ENCODE data around the gene CDK5RAP3. TPM values are rescaled to one million over a fixed set of nuclear protein-coding genes. Genes with fewer than 3 reads are reported as not detected.
A peak's percentile ranks its signal among the peaks of the same experiment; 100 is the strongest.
"Not testable (repeated sequence)": the region's sequence is repeated elsewhere in the genome, so short reads cannot be mapped to it uniquely, and the experiment has no call there.

CDK5RAP3 gene
- total RNA-seq, 1 donor from 2014 or later, result 202 TPM

- H3K27ac Mint-ChIP-seq, result no peak overlapping the region
- intact Hi-C loops (cut with micrococcal nuclease), result no loop called here
- peaks cover 15% of the 10 kb centered on the region for H3K4me1 Mint-ChIP-seq
- H3K27me3 Mint-ChIP-seq, result no peaks in the 10 kb centered on the region
- no peak overlapping the region for H3K4me3 Mint-ChIP-seq
- no peaks in the 10 kb centered on the region for H3K9me3 Mint-ChIP-seq
- DNase-seq, result no peak
- peaks cover 46% of the 10 kb centered on the region for H3K36me3 Mint-ChIP-seq (ENCODE audit: low read depth)
These were observed 4.4 kb downstream of the CDK5RAP3 start for GRCh38 chr17:47975189-47975822.

- no peak for DNase-seq
- intact Hi-C loops (cut with micrococcal nuclease), result no loop called here
- Mint-ChIP-seq H3K36me3 (ENCODE audit: low read depth) (peaks cover 48% of the 10 kb centered on the region), H3K9me3 (no peaks in the 10 kb centered on the region), H3K27ac (no peak overlapping the region), H3K4me3 (no peak overlapping the region), H3K27me3 (no peaks in the 10 kb centered on the region), H3K4me1 (peaks cover 12% of the 10 kb centered on the region)
These were observed 4.9 kb downstream of the CDK5RAP3 start for GRCh38 chr17:47975823-47976205.

- Mint-ChIP-seq H3K4me3 (no peak overlapping the region), H3K9me3 (no peaks in the 10 kb centered on the region), H3K36me3 (ENCODE audit: low read depth) (peaks cover 57% of the 10 kb centered on the region), H3K4me1 (peaks cover 7% of the 10 kb centered on the region), H3K27ac (no peak overlapping the region), H3K27me3 (no peaks in the 10 kb centered on the region)
- peak; percentile 84 for DNase-seq
- intact Hi-C loops (cut with micrococcal nuclease), result loop anchor here (2.0 kb wide), 1 partner anchor 40 kb away; no protein-coding TSS in a partner anchor
These were observed 7.4 kb downstream of the CDK5RAP3 start for GRCh38 chr17:47978324-47978723.

GRCh38 chr17:47980541-47980940 is 9.6 kb downstream of the CDK5RAP3 start:
- Mint-ChIP-seq H3K36me3 (ENCODE audit: low read depth) (peaks cover 51% of the 10 kb centered on the region), H3K27me3 (no peaks in the 10 kb centered on the region), H3K9me3 (no peaks in the 10 kb centered on the region), H3K4me3 (no peak overlapping the region), H3K4me1 (peaks cover 5% of the 10 kb centered on the region), H3K27ac (no peak overlapping the region)
- no peak for DNase-seq
- intact Hi-C loops (cut with micrococcal nuclease), result no loop called here

GRCh38 chr17:47981462-47981861 is 10.5 kb downstream of the CDK5RAP3 start:
- peaks cover 3% of the 10 kb centered on the region for H3K4me1 Mint-ChIP-seq
- no peak overlapping the region for H3K27ac Mint-ChIP-seq
- no peak overlapping the region for H3K4me3 Mint-ChIP-seq
- H3K27me3 Mint-ChIP-seq, result no peaks in the 10 kb centered on the region
- peaks cover 50% of the 10 kb centered on the region for H3K36me3 Mint-ChIP-seq (ENCODE audit: low read depth)
- intact Hi-C loops (cut with micrococcal nuclease), result no loop called here
- DNase-seq, result no peak
- H3K9me3 Mint-ChIP-seq, result no peaks in the 10 kb centered on the region

GRCh38 chr17:47982091-47982617 is 11.2 kb downstream of the CDK5RAP3 start:
- intact Hi-C loops (cut with micrococcal nuclease), result no loop called here
- H3K36me3 Mint-ChIP-seq (ENCODE audit: low read depth), result peaks cover 46% of the 10 kb centered on the region

GRCh38 chr17:47982645-47983390 is 11.9 kb downstream of the CDK5RAP3 start:
- Mint-ChIP-seq H3K27ac (no peak overlapping the region), H3K4me3 (no peak overlapping the region), H3K27me3 (no peaks in the 10 kb centered on the region), H3K4me1 (peaks cover 3% of the 10 kb centered on the region), H3K9me3 (no peaks in the 10 kb centered on the region), H3K36me3 (ENCODE audit: low read depth) (peaks cover 41% of the 10 kb centered on the region)
- no peak for DNase-seq
- intact Hi-C loops (cut with micrococcal nuclease), result no loop called here

More at GRCh38 chr17:47982091-47982617, 11.2 kb downstream of the CDK5RAP3 start:
- DNase-seq, result no peak
- Mint-ChIP-seq H3K4me3 (no peak overlapping the region), H3K27ac (no peak overlapping the region), H3K27me3 (no peaks in the 10 kb centered on the region), H3K9me3 (no peaks in the 10 kb centered on the region), H3K4me1 (peaks cover 3% of the 10 kb centered on the region)

GRCh38 chr17:47983492-47984223 is 12.7 kb downstream of the CDK5RAP3 start:
- Mint-ChIP-seq H3K9me3 (no peaks in the 10 kb centered on the region), H3K36me3 (ENCODE audit: low read depth) (peaks cover 36% of the 10 kb centered on the region), H3K27me3 (no peaks in the 10 kb centered on the region), H3K27ac (no peak overlapping the region), H3K4me3 (no peak overlapping the region), H3K4me1 (peaks cover 3% of the 10 kb centered on the region)
- DNase-seq, result no peak
- intact Hi-C loops (cut with micrococcal nuclease), result no loop called here

- H3K27me3 Mint-ChIP-seq, result no peaks in the 10 kb centered on the region
- H3K27ac Mint-ChIP-seq, result peak overlapping the region; percentile 14
These were observed 15.6 kb downstream of the CDK5RAP3 start for GRCh38 chr17:47986520-47986919.

GRCh38 chr17:47987240-47987835 is 16.4 kb downstream of the CDK5RAP3 start:
- Mint-ChIP-seq H3K9me3 (no peaks in the 10 kb centered on the region), H3K4me3 (no peak overlapping the region), H3K27me3 (no peaks in the 10 kb centered on the region), H3K4me1 (peaks cover 8% of the 10 kb centered on the region), H3K36me3 (ENCODE audit: low read depth) (peaks cover 16% of the 10 kb centered on the region), H3K27ac (no peak overlapping the region)
- DNase-seq, result no peak
- intact Hi-C loops (cut with micrococcal nuclease), result no loop called here

More at GRCh38 chr17:47986520-47986919, 15.6 kb downstream of the CDK5RAP3 start:
- peaks cover 10% of the 10 kb centered on the region for H3K4me1 Mint-ChIP-seq
- H3K9me3 Mint-ChIP-seq, result no peaks in the 10 kb centered on the region
- no peak for DNase-seq
- H3K4me3 Mint-ChIP-seq, result no peak overlapping the region
- peaks cover 19% of the 10 kb centered on the region for H3K36me3 Mint-ChIP-seq (ENCODE audit: low read depth)
- intact Hi-C loops (cut with micrococcal nuclease), result no loop called here

GRCh38 chr17:47988445-47988844 is 17.5 kb downstream of the CDK5RAP3 start:
- H3K27me3 Mint-ChIP-seq; H3K4me3 Mint-ChIP-seq; intact Hi-C loops (cut with micrococcal nuclease); H3K9me3 Mint-ChIP-seq; H3K4me1 Mint-ChIP-seq; DNase-seq; H3K27ac Mint-ChIP-seq: not testable (repeated sequence)
- peaks cover 11% of the 10 kb centered on the region for H3K36me3 Mint-ChIP-seq (ENCODE audit: low read depth)

- intact Hi-C loops (cut with micrococcal nuclease), result no loop called here
- H3K27me3 Mint-ChIP-seq, result peaks cover 7% of the 10 kb centered on the region
- H3K27ac Mint-ChIP-seq, result no peak overlapping the region
- no peak overlapping the region for H3K4me3 Mint-ChIP-seq
- no peaks in the 10 kb centered on the region for H3K9me3 Mint-ChIP-seq
- DNase-seq, result no peak
- H3K4me1 Mint-ChIP-seq, result peaks cover 8% of the 10 kb centered on the region
- peaks cover 8% of the 10 kb centered on the region for H3K36me3 Mint-ChIP-seq (ENCODE audit: low read depth)
These were observed 18.2 kb downstream of the CDK5RAP3 start for GRCh38 chr17:47989159-47989558.

GRCh38 chr17:47989700-47990099 is 18.8 kb downstream of the CDK5RAP3 start:
- Mint-ChIP-seq H3K27me3 (peaks cover 9% of the 10 kb centered on the region), H3K9me3 (no peaks in the 10 kb centered on the region), H3K27ac (no peak overlapping the region), H3K36me3 (ENCODE audit: low read depth) (peaks cover 8% of the 10 kb centered on the region), H3K4me3 (no peak overlapping the region), H3K4me1 (peaks cover 8% of the 10 kb centered on the region)
- no peak for DNase-seq
- intact Hi-C loops (cut with micrococcal nuclease), result no loop called here

Measured in activated CD4-positive, alpha-beta T cell treated with anti-CD3 and anti-CD28 coated beads, Interleukin-2, amount 10 ng/mL, durations not matched to agents 24 days and 14 days (primary cell).